ENCODE results near the gene IGSF21. TPM values are rescaled to one million over a fixed set of nuclear protein-coding genes. Genes with fewer than 3 reads are reported as not detected.

The IGSF21 gene
- total RNA-seq, 2 experiments from 2014 or later: not detected

DNA sequence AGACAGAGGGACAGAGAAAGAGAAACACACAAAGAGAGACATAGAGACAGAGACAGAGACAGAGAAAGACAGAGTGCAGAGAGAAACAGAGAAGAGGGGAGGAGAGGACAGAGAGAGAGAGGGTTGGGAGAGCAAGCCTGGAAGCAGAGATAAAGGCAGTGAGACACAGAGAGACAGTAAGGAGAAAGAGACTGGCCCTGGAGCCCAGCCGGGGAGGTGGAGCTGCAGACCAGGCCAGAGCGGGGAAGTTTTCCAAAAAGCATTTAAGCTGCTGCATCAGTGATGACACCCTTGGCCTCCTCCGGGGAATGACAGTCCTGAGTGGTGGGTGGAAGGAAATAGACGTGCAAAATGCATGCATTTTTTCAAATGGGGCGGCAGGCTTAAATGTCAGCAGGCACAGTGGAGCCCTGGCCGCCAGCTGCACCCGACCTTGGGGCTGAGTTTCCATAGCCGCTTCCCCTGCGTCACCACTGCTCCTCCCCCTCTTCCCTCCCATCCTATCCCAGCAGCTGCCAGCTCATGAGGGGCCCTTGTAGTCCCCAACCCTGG is 277.7 kb downstream of the IGSF21 start:
- POLR2A ChIA-PET: no interaction called here
- ATAC-seq (ENCODE audit: poor library complexity): no peak
- H3K4me1 Mint-ChIP-seq (ENCODE audit: low read depth): no peaks in the 10 kb centered on the region
- H3K27ac Mint-ChIP-seq: no peak overlapping the region
- H3K4me3 ChIP-seq (ENCODE audit: low read length): no peak overlapping the region
- H3K36me3 Mint-ChIP-seq (ENCODE audit: low read depth): no peaks in the 10 kb centered on the region
- CTCF ChIA-PET: no interaction called here
- H3K4me1 ChIP-seq (ENCODE audit: insufficient read depth, low read length): no peaks in the 10 kb centered on the region
- H3K27me3 Mint-ChIP-seq: peaks cover 56% of the 10 kb centered on the region
- H3K27me3 ChIP-seq (ENCODE audit: control insufficient read depth in 1 of 2, insufficient read depth in 2 of 2, low read length in 2 of 2): peaks cover 3 to 9% of the 10 kb centered on the region in 2 experiments
- H3K27ac ChIP-seq (ENCODE audit: low read depth in 1 of 2, low read length in 2 of 2): no peak overlapping the region
- peaks cover 0 to 4% of the 10 kb centered on the region in 2 experiments for H3K9me3 ChIP-seq (ENCODE audit: control insufficient read depth in 1 of 2, insufficient read depth in 1 of 2, low read length in 2 of 2)
- no peak for DNase-seq
- H3K36me3 ChIP-seq (ENCODE audit: insufficient read depth, low read length): no peaks in the 10 kb centered on the region
- intact Hi-C loops (cut with DNase I, micrococcal nuclease): no loop called here
- TF ChIP-seq, protein P1, sequence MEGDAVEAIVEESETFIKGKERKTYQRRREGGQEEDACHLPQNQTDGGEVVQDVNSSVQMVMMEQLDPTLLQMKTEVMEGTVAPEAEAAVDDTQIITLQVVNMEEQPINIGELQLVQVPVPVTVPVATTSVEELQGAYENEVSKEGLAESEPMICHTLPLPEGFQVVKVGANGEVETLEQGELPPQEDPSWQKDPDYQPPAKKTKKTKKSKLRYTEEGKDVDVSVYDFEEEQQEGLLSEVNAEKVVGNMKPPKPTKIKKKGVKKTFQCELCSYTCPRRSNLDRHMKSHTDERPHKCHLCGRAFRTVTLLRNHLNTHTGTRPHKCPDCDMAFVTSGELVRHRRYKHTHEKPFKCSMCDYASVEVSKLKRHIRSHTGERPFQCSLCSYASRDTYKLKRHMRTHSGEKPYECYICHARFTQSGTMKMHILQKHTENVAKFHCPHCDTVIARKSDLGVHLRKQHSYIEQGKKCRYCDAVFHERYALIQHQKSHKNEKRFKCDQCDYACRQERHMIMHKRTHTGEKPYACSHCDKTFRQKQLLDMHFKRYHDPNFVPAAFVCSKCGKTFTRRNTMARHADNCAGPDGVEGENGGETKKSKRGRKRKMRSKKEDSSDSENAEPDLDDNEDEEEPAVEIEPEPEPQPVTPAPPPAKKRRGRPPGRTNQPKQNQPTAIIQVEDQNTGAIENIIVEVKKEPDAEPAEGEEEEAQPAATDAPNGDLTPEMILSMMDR (IDR thresholded peaks at IDR 0.05): no peak
- no peak overlapping the region for H3K4me3 Mint-ChIP-seq
- H3K9me3 Mint-ChIP-seq: no peaks in the 10 kb centered on the region

- H3K27me3 ChIP-seq (ENCODE audit: control insufficient read depth in 1 of 2, insufficient read depth in 2 of 2, low read length in 2 of 2): peaks cover 3 to 9% of the 10 kb centered on the region in 2 experiments
- H3K36me3 ChIP-seq (ENCODE audit: insufficient read depth, low read length): no peaks in the 10 kb centered on the region
- ChIA-PET POLR2A (no interaction called here), CTCF (no interaction called here)
- H3K27ac Mint-ChIP-seq: no peak overlapping the region
- no peak overlapping the region for H3K27ac ChIP-seq (ENCODE audit: low read depth in 1 of 2, low read length in 2 of 2)
- intact Hi-C loops (cut with DNase I, micrococcal nuclease): no loop called here
- H3K4me1 Mint-ChIP-seq (ENCODE audit: low read depth): no peaks in the 10 kb centered on the region
- H3K4me3 Mint-ChIP-seq: no peak overlapping the region
- H3K4me1 ChIP-seq (ENCODE audit: insufficient read depth, low read length): no peaks in the 10 kb centered on the region
- no peak for DNase-seq
- no peak overlapping the region for H3K4me3 ChIP-seq (ENCODE audit: low read length)
- no peaks in the 10 kb centered on the region for H3K36me3 Mint-ChIP-seq (ENCODE audit: low read depth)
- H3K27me3 Mint-ChIP-seq: peaks cover 49% of the 10 kb centered on the region
- TF ChIP-seq, protein P1 (IDR thresholded peaks at IDR 0.05): no peak
- ATAC-seq (ENCODE audit: poor library complexity): no peak
- peaks cover 0 to 11% of the 10 kb centered on the region in 2 experiments for H3K9me3 ChIP-seq (ENCODE audit: control insufficient read depth in 1 of 2, insufficient read depth in 1 of 2, low read length in 2 of 2)
- no peaks in the 10 kb centered on the region for H3K9me3 Mint-ChIP-seq
These were observed 279.0 kb downstream of the IGSF21 start for GRCh38 chr1:18386591-18386990.

- Mint-ChIP-seq H3K9me3 (no peaks in the 10 kb centered on the region), H3K27ac (no peak overlapping the region), H3K36me3 (ENCODE audit: low read depth) (no peaks in the 10 kb centered on the region), H3K27me3 (peaks cover 45% of the 10 kb centered on the region), H3K4me1 (ENCODE audit: low read depth) (no peaks in the 10 kb centered on the region), H3K4me3 (no peak overlapping the region)
- POLR2A ChIA-PET: no interaction called here
- Histone ChIP-seq H3K27me3 (ENCODE audit: control insufficient read depth in 1 of 2, insufficient read depth in 2 of 2, low read length in 2 of 2) (peaks cover 3 to 9% of the 10 kb centered on the region in 2 experiments), H3K4me3 (ENCODE audit: low read length) (no peak overlapping the region), H3K36me3 (ENCODE audit: insufficient read depth, low read length) (no peaks in the 10 kb centered on the region), H3K4me1 (ENCODE audit: insufficient read depth, low read length) (no peaks in the 10 kb centered on the region), H3K9me3 (ENCODE audit: control insufficient read depth in 1 of 2, insufficient read depth in 1 of 2, low read length in 2 of 2) (peaks cover 0 to 11% of the 10 kb centered on the region in 2 experiments), H3K27ac (ENCODE audit: low read depth in 1 of 2, low read length in 2 of 2) (no peak overlapping the region)
- TF ChIP-seq, protein P1 (IDR thresholded peaks at IDR 0.05): no peak
- ATAC-seq (ENCODE audit: poor library complexity) (no peak), DNase-seq (no peak)
- intact Hi-C loops (cut with DNase I, micrococcal nuclease): no loop called here
- CTCF ChIA-PET: no interaction called here
These were observed 279.7 kb downstream of the IGSF21 start for GRCh38 chr1:18387307-18387706.

Data from CD4-positive, alpha-beta T cell (primary cell).